GM12878 (cell line): Measurements from ENCODE around the gene ITGA1.

ENCODE experiments used
- BCLAF1 ChIP-seq: fragments of 450-650 bp; IDR thresholded peaks from 2 replicates; pipeline ENCODE4 v1.6.1; 2017; ENCODE audit warnings: antibody characterized with exemption, mild to moderate bottlenecking, moderate library complexity
- CEBPZ ChIP-seq: fragments of 150-350 bp; IDR thresholded peaks from 2 replicates; pipeline ENCODE4 v1.6.1; 2016; ENCODE audit warnings: low read depth, low read length
- CTCF ChIP-seq, 3 experiments: IDR thresholded peaks in 2 of 3; conservative IDR thresholded peaks in 1 of 3; 2 replicates each; pipeline ENCODE4 v1.5.1; 2011; ENCODE audit warnings: low read depth in 3 of 3, low read length in 3 of 3, mild to moderate bottlenecking in 3 of 3, control low read depth in 2 of 3, moderate library complexity in 2 of 3, inconsistent platforms in 1 of 3, mixed read lengths in 1 of 3; ENCODE audit not compliant: control insufficient read depth in 2 of 3, insufficient read depth in 1 of 3; ENCODE audit errors: extremely low read depth in 1 of 3
- EP300 ChIP-seq, 2 experiments: fragments of 150-350 bp in 1 of 2; IDR thresholded peaks; 2 replicates each; pipeline ENCODE4 v1.6.1; 2011 to 2012; ENCODE audit warnings: low read depth in 2 of 2, low read length in 2 of 2, borderline replicate concordance in 1 of 2, improper control_type of control experiment in 1 of 2, inconsistent platforms in 1 of 2; ENCODE audit not compliant: control insufficient read depth in 1 of 2
- EZH2 ChIP-seq: IDR thresholded peaks from 2 replicates; pipeline ENCODE4 v1.6.1; 2012; ENCODE audit warnings: low read depth, mild to moderate bottlenecking, control low read depth, inconsistent platforms, low read length, borderline replicate concordance; ENCODE audit not compliant: control insufficient read depth
- FOS ChIP-seq: IDR thresholded peaks from 3 replicates; pipeline ENCODE4 v1.6.1; 2011; ENCODE audit warnings: borderline replicate concordance; ENCODE audit not compliant: insufficient read length; ENCODE audit errors: extremely low read depth
- MTA2 ChIP-seq: fragments of 450-650 bp; IDR thresholded peaks from 2 replicates; pipeline ENCODE4 v1.6.1; 2016; ENCODE audit warnings: low read depth, mild to moderate bottlenecking, moderate library complexity
- POLR2A ChIP-seq: IDR thresholded peaks from 2 replicates; pipeline ENCODE4 v1.6.1; 2011; ENCODE audit warnings: low read depth, mild to moderate bottlenecking, low read length
- RAD21 ChIP-seq: IDR thresholded peaks from 2 replicates; pipeline ENCODE4 v1.6.1; 2011; ENCODE audit warnings: mild to moderate bottlenecking, low read depth, low read length, moderate library complexity; ENCODE audit not compliant: insufficient read depth
- REST ChIP-seq: IDR thresholded peaks from 2 replicates; pipeline ENCODE4 v1.6.1; 2012; ENCODE audit warnings: mild to moderate bottlenecking, low read depth, low read length
- SKIL ChIP-seq: fragments of 450-650 bp; IDR thresholded peaks from 2 replicates; pipeline ENCODE4 v1.6.1; 2017; ENCODE audit warnings: mild to moderate bottlenecking, low read depth, inconsistent platforms; ENCODE audit not compliant: poor library complexity, severe bottlenecking
- SUZ12 ChIP-seq: fragments of 200-600 bp; sonication (generic); IDR thresholded peaks from one replicate; pipeline ENCODE4 v1.6.1; 2018; ENCODE audit warnings: antibody characterized with exemption, mild to moderate bottlenecking; ENCODE audit not compliant: unreplicated experiment
- TARDBP ChIP-seq: IDR thresholded peaks from 2 replicates; pipeline ENCODE4 v1.6.1; 2016; ENCODE audit warnings: borderline replicate concordance
- ZNF384 ChIP-seq: IDR thresholded peaks from 2 replicates; pipeline ENCODE4 v1.6.1; 2012; ENCODE audit warnings: low read depth, mild to moderate bottlenecking, low read length, improper control_type of control experiment, borderline replicate concordance

DNA sequence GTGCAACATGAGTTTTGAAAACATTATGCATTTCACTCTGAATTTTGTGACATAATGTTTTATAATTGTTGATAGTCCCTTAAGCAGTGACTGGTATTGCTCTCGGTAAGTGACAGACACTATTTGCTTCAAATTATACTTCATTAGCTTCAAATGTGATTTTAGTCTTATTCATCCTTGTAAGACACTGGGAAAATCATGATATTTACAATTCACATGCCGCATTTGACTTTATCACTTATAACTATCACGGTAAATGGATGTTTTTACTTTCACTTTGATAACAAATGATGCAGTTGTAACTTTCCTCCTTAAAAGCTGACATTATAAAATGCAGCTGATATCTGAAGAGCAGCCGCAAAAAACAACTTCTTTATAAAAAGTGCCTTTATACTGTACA, 157.3 kb downstream of the ITGA1 start:
- TF ChIP-seq EP300 (IDR thresholded peaks at IDR 0.05; ENCODE audit: borderline replicate concordance in 1 of 2, control insufficient read depth in 1 of 2, low read depth in 2 of 2, low read length in 2 of 2) (no peak), POLR2A (no peak), CTCF (IDR thresholded peaks at IDR 0.05 in 2 of 3, conservative IDR thresholded peaks at IDR 0.05 in 1 of 3; ENCODE audit: control insufficient read depth in 2 of 3, extremely low read depth in 1 of 3, insufficient read depth in 1 of 3, low read depth in 3 of 3, low read length in 3 of 3) (no peak), REST (no peak), SUZ12 (no peak), SKIL (no peak), ZNF384 (no peak), RAD21 (no peak), TARDBP (no peak), BCLAF1 (no peak), EZH2 (no peak), MTA2 (no peak), FOS (no peak), CEBPZ (no peak)
